ENCODE measurements around the gene ZWILCH. TPM values are rescaled to one million over a fixed set of nuclear protein-coding genes. Genes with fewer than 3 reads are reported as not detected.

ZWILCH gene
- polyA plus RNA-seq, 1 donor (not counting 4 experiments of a cell fraction or from before 2014, with no cell fraction given) = 34.9 TPM

GRCh38 chr15:66503780-66504562 lies 1.2 kb upstream of the ZWILCH start:
- dilution Hi-C loops (cut with MboI; ENCODE audit: extremely low pct_ligation_motif_present, low sequenced_read_pairs) = no loop called here
- peak overlapping the region; percentile 94 for H2AFZ ChIP-seq (ENCODE audit: control insufficient read depth, low read length)
- FAIRE-seq (no peak), DNase-seq (ENCODE audit: low read depth, low spot score) (no peak)
- peak overlapping the region; percentile 99 for H3K27ac ChIP-seq (ENCODE audit: control insufficient read depth, insufficient read depth, low read length)
- H3K4me1 ChIP-seq (ENCODE audit: control insufficient read depth, extremely low read depth, insufficient read depth, low read length) = peaks cover 17% of the 10 kb centered on the region
- no peaks in the 10 kb centered on the region for H3K27me3 ChIP-seq (ENCODE audit: control insufficient read depth, extremely low read depth, insufficient read depth, low read length)
- H3K4me2 ChIP-seq (ENCODE audit: control insufficient read depth, extremely low read depth, insufficient read depth, low read depth, low read length) = peak overlapping the region; percentile 92
- peak overlapping the region; percentile 89 to 99 (median 98) for H3K4me3 ChIP-seq (ENCODE audit: control insufficient read depth in 2 of 3, extremely low read depth in 1 of 3, insufficient read depth in 2 of 3, low read depth in 1 of 3, low read length in 3 of 3)
- H3K9ac ChIP-seq (ENCODE audit: control insufficient read depth, extremely low read depth, insufficient read depth, low read length) = peak overlapping the region; percentile 98
- H3K9me1 ChIP-seq (ENCODE audit: control insufficient read depth, extremely low read depth, insufficient read depth, low read length) = no peaks in the 10 kb centered on the region
- H4K20me1 ChIP-seq (ENCODE audit: control insufficient read depth, extremely low read depth, insufficient read depth, low read length) = peaks cover 13% of the 10 kb centered on the region
- H3K36me3 ChIP-seq (ENCODE audit: control insufficient read depth in 2 of 2, extremely low read depth in 1 of 2, insufficient read depth in 2 of 2, low read length in 2 of 2) = peaks cover 22 to 36% of the 10 kb centered on the region in 2 experiments
- peaks cover 76% of the 10 kb centered on the region for H3K79me2 ChIP-seq (ENCODE audit: control insufficient read depth, insufficient read depth, low read length)
- no peaks in the 10 kb centered on the region for H3K9me3 ChIP-seq (ENCODE audit: control insufficient read depth, low read depth, low read length)
- TF ChIP-seq CTCF (optimal IDR thresholded peaks at IDR 0.05 in 1 of 3, IDR thresholded peaks at IDR 0.05 in 1 of 3, conservative IDR thresholded peaks at IDR 0.05 in 1 of 3; ENCODE audit: extremely low read depth in 1 of 3, insufficient read depth in 2 of 3, low read length in 3 of 3) (no peak), EZH2 (IDR thresholded peaks at IDR 0.05; ENCODE audit: low read length) (no peak)

- DNase-seq (ENCODE audit: low read depth, low spot score) = no peak
- Histone ChIP-seq H3K4me3 (ENCODE audit: control insufficient read depth in 2 of 3, extremely low read depth in 1 of 3, insufficient read depth in 2 of 3, low read depth in 1 of 3, low read length in 3 of 3) (peak overlapping the region; percentile 89 to 99 (median 98)), H3K36me3 (ENCODE audit: control insufficient read depth in 2 of 2, extremely low read depth in 1 of 2, insufficient read depth in 2 of 2, low read length in 2 of 2) (peaks cover 16 to 26% of the 10 kb centered on the region in 2 experiments), H3K9me1 (ENCODE audit: control insufficient read depth, extremely low read depth, insufficient read depth, low read length) (no peaks in the 10 kb centered on the region), H3K79me2 (ENCODE audit: control insufficient read depth, insufficient read depth, low read length) (peaks cover 72% of the 10 kb centered on the region), H3K4me2 (ENCODE audit: control insufficient read depth, extremely low read depth, insufficient read depth, low read depth, low read length) (peak overlapping the region; percentile 91), H4K20me1 (ENCODE audit: control insufficient read depth, extremely low read depth, insufficient read depth, low read length) (peaks cover 12% of the 10 kb centered on the region), H3K9ac (ENCODE audit: control insufficient read depth, extremely low read depth, insufficient read depth, low read length) (peak overlapping the region; percentile 98), H3K9me3 (ENCODE audit: control insufficient read depth, low read depth, low read length) (no peaks in the 10 kb centered on the region), H2AFZ (ENCODE audit: control insufficient read depth, low read length) (peak overlapping the region; percentile 94), H3K27ac (ENCODE audit: control insufficient read depth, insufficient read depth, low read length) (peak overlapping the region; percentile 99), H3K4me1 (ENCODE audit: control insufficient read depth, extremely low read depth, insufficient read depth, low read length) (peaks cover 17% of the 10 kb centered on the region), H3K27me3 (ENCODE audit: control insufficient read depth, extremely low read depth, insufficient read depth, low read length) (no peaks in the 10 kb centered on the region)
- TF ChIP-seq EZH2 (IDR thresholded peaks at IDR 0.05; ENCODE audit: low read length) (no peak), CTCF (optimal IDR thresholded peaks at IDR 0.05 in 1 of 3, IDR thresholded peaks at IDR 0.05 in 1 of 3, conservative IDR thresholded peaks at IDR 0.05 in 1 of 3; ENCODE audit: extremely low read depth in 1 of 3, insufficient read depth in 2 of 3, low read length in 3 of 3) (no peak)
- dilution Hi-C loops (cut with MboI; ENCODE audit: extremely low pct_ligation_motif_present, low sequenced_read_pairs) = no loop called here
- no peak for FAIRE-seq
Observed at GRCh38 chr15:66505430-66505811, 295 bp downstream of the ZWILCH start.
